ENCODE measurements around the gene MELTF. TPM values are rescaled to one million over a fixed set of nuclear protein-coding genes. Genes with fewer than 3 reads are reported as not detected.

MELTF gene
- total RNA-seq, 1 experiment from 2014 or later = 7.3 TPM

DNA sequence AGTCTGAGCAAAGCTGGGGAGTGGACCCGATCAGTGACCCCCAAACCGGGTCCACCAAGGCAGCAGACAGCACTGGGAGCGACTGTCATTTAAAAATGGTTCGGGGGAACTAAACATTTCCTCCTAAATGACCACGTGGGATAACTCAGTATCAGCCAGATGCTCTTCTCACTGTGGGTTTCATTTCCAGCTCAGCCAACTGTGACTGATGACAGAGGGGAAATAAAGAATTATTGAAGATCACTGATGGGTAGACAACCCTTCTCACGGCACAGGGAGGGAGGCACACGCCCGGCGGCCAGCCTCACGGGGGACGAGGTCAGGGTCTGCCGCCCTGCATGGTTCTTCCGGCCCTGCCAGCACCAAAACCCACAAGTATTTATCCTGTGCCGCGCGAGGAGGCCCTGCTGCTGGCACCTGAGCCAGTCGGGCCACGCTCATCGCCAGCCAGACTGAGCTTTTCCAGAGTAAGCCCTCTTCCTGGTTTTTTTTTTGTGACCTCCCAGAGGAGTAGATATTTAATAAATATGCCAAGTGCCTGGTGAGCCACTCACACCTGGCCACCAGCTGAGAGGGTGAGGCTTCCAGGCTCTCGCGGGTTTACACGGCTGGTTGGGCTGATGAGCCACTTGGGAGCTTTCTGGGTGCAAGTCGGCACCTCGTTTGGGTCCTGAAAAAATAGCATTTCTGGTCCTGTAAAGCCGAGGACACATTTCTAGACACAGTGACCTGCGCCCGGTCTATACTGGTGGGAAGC, 6.2 kb downstream of the MELTF start (continued):
- no peak for TF ChIP-seq SMAD4 (CRISPR knock-in tag; IDR thresholded peaks at IDR 0.05)

DNA sequence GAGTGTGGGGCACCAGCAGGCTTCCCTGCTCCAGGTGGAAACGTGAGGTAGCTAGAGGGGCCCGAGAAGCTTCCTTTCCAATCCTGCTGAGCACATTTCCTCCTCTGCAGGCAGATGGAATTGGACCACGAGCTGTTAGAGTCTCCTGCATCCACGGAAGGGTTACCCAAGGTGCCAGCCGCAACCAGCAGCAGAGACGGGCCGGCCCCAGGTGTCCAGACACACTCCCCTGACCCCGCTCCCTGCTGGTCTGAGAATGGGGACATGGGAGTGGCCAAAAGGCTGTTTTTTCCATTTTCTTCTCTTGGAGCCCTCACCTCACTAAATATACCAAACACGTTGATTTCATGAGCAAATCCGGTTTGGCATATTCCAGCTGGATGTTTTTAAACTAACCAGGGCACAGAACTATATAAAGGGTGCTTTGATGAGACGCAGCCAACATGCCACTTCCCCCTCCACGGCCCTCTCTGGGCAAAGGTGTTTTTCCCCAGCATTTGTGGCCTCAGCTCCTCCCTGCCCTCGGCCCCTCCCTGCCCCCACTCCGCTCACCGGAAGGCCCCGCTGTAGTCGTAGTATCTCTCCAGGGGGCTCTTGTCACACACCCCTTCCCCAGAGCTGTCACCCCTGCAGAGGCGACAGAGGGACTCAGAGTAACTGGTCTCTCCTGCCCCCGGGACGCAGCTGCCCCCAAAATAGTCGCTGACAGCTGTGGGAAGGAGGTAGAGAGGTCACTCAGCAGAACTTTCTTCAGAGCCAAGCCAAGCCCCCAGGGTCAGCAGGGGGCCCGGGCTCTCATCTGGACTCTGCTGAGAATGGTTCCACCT, 7.0 kb downstream of the MELTF start:
- ChIA-PET CTCF (interaction anchor here (1.0 to 2.9 kb wide), 4 partner anchors 8 to 53 kb away, joined by 3 to 18 read pairs (median 10); partner anchors contain the start of gene MELTF), POLR2A (no interaction called here)
- no peaks in the 10 kb centered on the region for H3K36me3 Mint-ChIP-seq
- DNase-seq (ENCODE audit: low spot score) (no peak), ATAC-seq (no peak)
- H3K4me1 Mint-ChIP-seq = peaks cover 32% of the 10 kb centered on the region
- H3K27ac Mint-ChIP-seq = no peak overlapping the region
- no peak for TF ChIP-seq CBFB (CRISPR knock-in tag; IDR thresholded peaks at IDR 0.05; ENCODE audit: low read depth)
- TF ChIP-seq, protein P1, sequence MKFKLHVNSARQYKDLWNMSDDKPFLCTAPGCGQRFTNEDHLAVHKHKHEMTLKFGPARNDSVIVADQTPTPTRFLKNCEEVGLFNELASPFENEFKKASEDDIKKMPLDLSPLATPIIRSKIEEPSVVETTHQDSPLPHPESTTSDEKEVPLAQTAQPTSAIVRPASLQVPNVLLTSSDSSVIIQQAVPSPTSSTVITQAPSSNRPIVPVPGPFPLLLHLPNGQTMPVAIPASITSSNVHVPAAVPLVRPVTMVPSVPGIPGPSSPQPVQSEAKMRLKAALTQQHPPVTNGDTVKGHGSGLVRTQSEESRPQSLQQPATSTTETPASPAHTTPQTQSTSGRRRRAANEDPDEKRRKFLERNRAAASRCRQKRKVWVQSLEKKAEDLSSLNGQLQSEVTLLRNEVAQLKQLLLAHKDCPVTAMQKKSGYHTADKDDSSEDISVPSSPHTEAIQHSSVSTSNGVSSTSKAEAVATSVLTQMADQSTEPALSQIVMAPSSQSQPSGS (CRISPR knock-in tag; IDR thresholded peaks at IDR 0.05; ENCODE audit: borderline replicate concordance, low read depth) = no peak
- no peak for TF ChIP-seq NR2C2 (CRISPR knock-in tag; IDR thresholded peaks at IDR 0.05)
- TF ChIP-seq, protein P2, sequence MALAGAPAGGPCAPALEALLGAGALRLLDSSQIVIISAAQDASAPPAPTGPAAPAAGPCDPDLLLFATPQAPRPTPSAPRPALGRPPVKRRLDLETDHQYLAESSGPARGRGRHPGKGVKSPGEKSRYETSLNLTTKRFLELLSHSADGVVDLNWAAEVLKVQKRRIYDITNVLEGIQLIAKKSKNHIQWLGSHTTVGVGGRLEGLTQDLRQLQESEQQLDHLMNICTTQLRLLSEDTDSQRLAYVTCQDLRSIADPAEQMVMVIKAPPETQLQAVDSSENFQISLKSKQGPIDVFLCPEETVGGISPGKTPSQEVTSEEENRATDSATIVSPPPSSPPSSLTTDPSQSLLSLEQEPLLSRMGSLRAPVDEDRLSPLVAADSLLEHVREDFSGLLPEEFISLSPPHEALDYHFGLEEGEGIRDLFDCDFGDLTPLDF (CRISPR knock-in tag; IDR thresholded peaks at IDR 0.05) = no peak
- no peak for TF ChIP-seq CREM (CRISPR knock-in tag; IDR thresholded peaks at IDR 0.05)
- no peak for TF ChIP-seq NFE2L1 (CRISPR knock-in tag; IDR thresholded peaks at IDR 0.05)
- no peak for TF ChIP-seq MXD4 (CRISPR knock-in tag; IDR thresholded peaks at IDR 0.05; ENCODE audit: borderline replicate concordance)
- TF ChIP-seq, protein P3, sequence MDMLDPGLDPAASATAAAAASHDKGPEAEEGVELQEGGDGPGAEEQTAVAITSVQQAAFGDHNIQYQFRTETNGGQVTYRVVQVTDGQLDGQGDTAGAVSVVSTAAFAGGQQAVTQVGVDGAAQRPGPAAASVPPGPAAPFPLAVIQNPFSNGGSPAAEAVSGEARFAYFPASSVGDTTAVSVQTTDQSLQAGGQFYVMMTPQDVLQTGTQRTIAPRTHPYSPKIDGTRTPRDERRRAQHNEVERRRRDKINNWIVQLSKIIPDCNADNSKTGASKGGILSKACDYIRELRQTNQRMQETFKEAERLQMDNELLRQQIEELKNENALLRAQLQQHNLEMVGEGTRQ (CRISPR knock-in tag; IDR thresholded peaks at IDR 0.05) = no peak
- no peak for TF ChIP-seq TEAD1 (CRISPR knock-in tag; IDR thresholded peaks at IDR 0.05)
- TF ChIP-seq, protein P4, sequence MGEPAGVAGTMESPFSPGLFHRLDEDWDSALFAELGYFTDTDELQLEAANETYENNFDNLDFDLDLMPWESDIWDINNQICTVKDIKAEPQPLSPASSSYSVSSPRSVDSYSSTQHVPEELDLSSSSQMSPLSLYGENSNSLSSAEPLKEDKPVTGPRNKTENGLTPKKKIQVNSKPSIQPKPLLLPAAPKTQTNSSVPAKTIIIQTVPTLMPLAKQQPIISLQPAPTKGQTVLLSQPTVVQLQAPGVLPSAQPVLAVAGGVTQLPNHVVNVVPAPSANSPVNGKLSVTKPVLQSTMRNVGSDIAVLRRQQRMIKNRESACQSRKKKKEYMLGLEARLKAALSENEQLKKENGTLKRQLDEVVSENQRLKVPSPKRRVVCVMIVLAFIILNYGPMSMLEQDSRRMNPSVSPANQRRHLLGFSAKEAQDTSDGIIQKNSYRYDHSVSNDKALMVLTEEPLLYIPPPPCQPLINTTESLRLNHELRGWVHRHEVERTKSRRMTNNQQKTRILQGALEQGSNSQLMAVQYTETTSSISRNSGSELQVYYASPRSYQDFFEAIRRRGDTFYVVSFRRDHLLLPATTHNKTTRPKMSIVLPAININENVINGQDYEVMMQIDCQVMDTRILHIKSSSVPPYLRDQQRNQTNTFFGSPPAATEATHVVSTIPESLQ (CRISPR knock-in tag; IDR thresholded peaks at IDR 0.05) = no peak
- no peak for TF ChIP-seq TEAD4 (CRISPR knock-in tag; IDR thresholded peaks at IDR 0.05)
- TF ChIP-seq SMAD3 (CRISPR knock-in tag; IDR thresholded peaks at IDR 0.05; ENCODE audit: borderline replicate concordance) = no peak
- TF ChIP-seq, protein P5, sequence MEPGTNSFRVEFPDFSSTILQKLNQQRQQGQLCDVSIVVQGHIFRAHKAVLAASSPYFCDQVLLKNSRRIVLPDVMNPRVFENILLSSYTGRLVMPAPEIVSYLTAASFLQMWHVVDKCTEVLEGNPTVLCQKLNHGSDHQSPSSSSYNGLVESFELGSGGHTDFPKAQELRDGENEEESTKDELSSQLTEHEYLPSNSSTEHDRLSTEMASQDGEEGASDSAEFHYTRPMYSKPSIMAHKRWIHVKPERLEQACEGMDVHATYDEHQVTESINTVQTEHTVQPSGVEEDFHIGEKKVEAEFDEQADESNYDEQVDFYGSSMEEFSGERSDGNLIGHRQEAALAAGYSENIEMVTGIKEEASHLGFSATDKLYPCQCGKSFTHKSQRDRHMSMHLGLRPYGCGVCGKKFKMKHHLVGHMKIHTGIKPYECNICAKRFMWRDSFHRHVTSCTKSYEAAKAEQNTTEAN (CRISPR knock-in tag; IDR thresholded peaks at IDR 0.05) = no peak
- TF ChIP-seq, protein P6, sequence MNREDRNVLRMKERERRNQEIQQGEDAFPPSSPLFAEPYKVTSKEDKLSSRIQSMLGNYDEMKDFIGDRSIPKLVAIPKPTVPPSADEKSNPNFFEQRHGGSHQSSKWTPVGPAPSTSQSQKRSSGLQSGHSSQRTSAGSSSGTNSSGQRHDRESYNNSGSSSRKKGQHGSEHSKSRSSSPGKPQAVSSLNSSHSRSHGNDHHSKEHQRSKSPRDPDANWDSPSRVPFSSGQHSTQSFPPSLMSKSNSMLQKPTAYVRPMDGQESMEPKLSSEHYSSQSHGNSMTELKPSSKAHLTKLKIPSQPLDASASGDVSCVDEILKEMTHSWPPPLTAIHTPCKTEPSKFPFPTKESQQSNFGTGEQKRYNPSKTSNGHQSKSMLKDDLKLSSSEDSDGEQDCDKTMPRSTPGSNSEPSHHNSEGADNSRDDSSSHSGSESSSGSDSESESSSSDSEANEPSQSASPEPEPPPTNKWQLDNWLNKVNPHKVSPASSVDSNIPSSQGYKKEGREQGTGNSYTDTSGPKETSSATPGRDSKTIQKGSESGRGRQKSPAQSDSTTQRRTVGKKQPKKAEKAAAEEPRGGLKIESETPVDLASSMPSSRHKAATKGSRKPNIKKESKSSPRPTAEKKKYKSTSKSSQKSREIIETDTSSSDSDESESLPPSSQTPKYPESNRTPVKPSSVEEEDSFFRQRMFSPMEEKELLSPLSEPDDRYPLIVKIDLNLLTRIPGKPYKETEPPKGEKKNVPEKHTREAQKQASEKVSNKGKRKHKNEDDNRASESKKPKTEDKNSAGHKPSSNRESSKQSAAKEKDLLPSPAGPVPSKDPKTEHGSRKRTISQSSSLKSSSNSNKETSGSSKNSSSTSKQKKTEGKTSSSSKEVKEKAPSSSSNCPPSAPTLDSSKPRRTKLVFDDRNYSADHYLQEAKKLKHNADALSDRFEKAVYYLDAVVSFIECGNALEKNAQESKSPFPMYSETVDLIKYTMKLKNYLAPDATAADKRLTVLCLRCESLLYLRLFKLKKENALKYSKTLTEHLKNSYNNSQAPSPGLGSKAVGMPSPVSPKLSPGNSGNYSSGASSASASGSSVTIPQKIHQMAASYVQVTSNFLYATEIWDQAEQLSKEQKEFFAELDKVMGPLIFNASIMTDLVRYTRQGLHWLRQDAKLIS (CRISPR knock-in tag; IDR thresholded peaks at IDR 0.05; ENCODE audit: borderline replicate concordance) = no peak
- TF ChIP-seq ZNF423 (CRISPR knock-in tag; IDR thresholded peaks at IDR 0.05) = no peak
- no peak for TF ChIP-seq ETV6 (CRISPR knock-in tag; IDR thresholded peaks at IDR 0.05)
- TF ChIP-seq PRRX2 (CRISPR knock-in tag; IDR thresholded peaks at IDR 0.05) = no peak
- TF ChIP-seq ATF1 (CRISPR knock-in tag; IDR thresholded peaks at IDR 0.05) = no peak
- TF ChIP-seq RELA (CRISPR knock-in tag; IDR thresholded peaks at IDR 0.05; ENCODE audit: borderline replicate concordance) = no peak
- TF ChIP-seq ZNF317 (CRISPR knock-in tag; IDR thresholded peaks at IDR 0.05; ENCODE audit: borderline replicate concordance, low read depth) = no peak
- no peaks in the 10 kb centered on the region for H3K9me3 Mint-ChIP-seq
- no peaks in the 10 kb centered on the region for H3K27me3 Mint-ChIP-seq (ENCODE audit: low read depth)
- H3K4me3 Mint-ChIP-seq = no peak overlapping the region
